HepG2 (cell line): ENCODE results near the gene C1QTNF1. TPM values are rescaled to one million over a fixed set of nuclear protein-coding genes. Genes with fewer than 3 reads are reported as not detected.

Source experiments
- AKAP8 ChIP-seq: sonication (generic); formaldehyde crosslinking; IDR thresholded peaks from 2 replicates; pipeline ENCODE4 v1.5.1; 2020; ENCODE audit warnings: mild to moderate bottlenecking, missing genetic modification reagents
- EED ChIP-seq: sonication (generic); formaldehyde crosslinking; IDR thresholded peaks from 2 replicates; pipeline ENCODE4 v1.5.0; 2020; ENCODE audit warnings: mild to moderate bottlenecking, missing genetic modification reagents
- HMG20A ChIP-seq: IDR thresholded peaks from 2 replicates; pipeline ENCODE4 v1.6.1; 2016; ENCODE audit warnings: borderline replicate concordance
- IRX3 ChIP-seq: sonication (generic); formaldehyde crosslinking; IDR thresholded peaks from 2 replicates; pipeline ENCODE4 v1.8.1; 2023; ENCODE audit warnings: mild to moderate bottlenecking, low read depth, missing genetic modification reagents, borderline replicate concordance
- KDM6A ChIP-seq: IDR thresholded peaks from 2 replicates; pipeline ENCODE4 v1.6.1; 2016; ENCODE audit warnings: low read depth
- KLF12 ChIP-seq: sonication (generic); formaldehyde crosslinking; IDR thresholded peaks from 2 replicates; pipeline ENCODE4 v1.4.0; 2020; ENCODE audit warnings: missing genetic modification reagents, borderline replicate concordance
- NCOA1 ChIP-seq: sonication (generic); formaldehyde crosslinking; IDR thresholded peaks from 2 replicates; pipeline ENCODE4 v1.9.0; 2021; ENCODE audit warnings: missing genetic modification reagents
- NPAS2 ChIP-seq: sonication (generic); formaldehyde crosslinking; IDR thresholded peaks from 2 replicates; pipeline ENCODE4 v1.8.0; 2022; ENCODE audit warnings: mild to moderate bottlenecking, missing genetic modification reagents, borderline replicate concordance
- ONECUT2 ChIP-seq: sonication (generic); formaldehyde crosslinking; IDR thresholded peaks from 2 replicates; pipeline ENCODE4 v1.4.0; 2020; ENCODE audit warnings: missing genetic modification reagents
- RBAK ChIP-seq: sonication (generic); formaldehyde crosslinking; IDR thresholded peaks from 2 replicates; pipeline ENCODE4 v1.5.1; 2020; ENCODE audit warnings: mild to moderate bottlenecking, missing genetic modification reagents
- RXRA ChIP-seq: sonication (generic); formaldehyde crosslinking; IDR thresholded peaks from 2 replicates; pipeline ENCODE4 v1.5.1; 2020; ENCODE audit warnings: missing genetic modification reagents
- SAFB2 ChIP-seq: sonication (generic); formaldehyde crosslinking; IDR thresholded peaks from 2 replicates; pipeline ENCODE4 v1.5.1; 2020; ENCODE audit warnings: missing genetic modification reagents, low read depth, mild to moderate bottlenecking, borderline replicate concordance
- TEAD2 ChIP-seq: sonication (generic); formaldehyde crosslinking; IDR thresholded peaks from 2 replicates; pipeline ENCODE4 v1.9.0; 2021; ENCODE audit warnings: missing genetic modification reagents
- ZC3H4 ChIP-seq: sonication (generic); formaldehyde crosslinking; IDR thresholded peaks from 2 replicates; pipeline ENCODE4 v1.4.0; 2020; ENCODE audit warnings: missing genetic modification reagents, borderline replicate concordance
- ZNF343 ChIP-seq: sonication (generic); formaldehyde crosslinking; IDR thresholded peaks from 2 replicates; pipeline ENCODE4 v1.4.0; 2020; ENCODE audit warnings: mild to moderate bottlenecking, missing genetic modification reagents
- ZNF446 ChIP-seq: sonication (generic); formaldehyde crosslinking; IDR thresholded peaks from 2 replicates; pipeline ENCODE4 v1.5.0; 2020; ENCODE audit warnings: mild to moderate bottlenecking, missing genetic modification reagents
- ZNF556 ChIP-seq: sonication (generic); formaldehyde crosslinking; IDR thresholded peaks from 2 replicates; pipeline ENCODE4 v1.4.0; 2020; ENCODE audit warnings: mild to moderate bottlenecking, missing genetic modification reagents, borderline replicate concordance
- polyA plus RNA-seq, 8 experiments: library from polyadenylated mRNA; depleted of rRNA in 3 of 8; stranded (reverse) in 7 of 8; unstranded in 1 of 8; fragments of >200 nt; fragmentation: Illumina TruSeq in 4 of 8; extraction: Trizol in 4 of 8; gene quantifications; 2 replicates each; pipeline versions ENCODE4 v1.2.1 to v1.2.3, GENCODE V29; 2011 to 2016; ENCODE audit warnings: low read depth in 4 of 8, missing spikeins in 1 of 8, mixed read lengths in 1 of 8; ENCODE audit not compliant: insufficient read depth in 1 of 8
- total RNA-seq, 5 experiments: library from RNA; depleted of rRNA; stranded (reverse); fragments of >200 nt; fragmentation: Illumina TruSeq; extraction: Trizol; gene quantifications; 2 replicates each; pipeline ENCODE4 v1.2.3, GENCODE V29; 2016; ENCODE audit warnings: low read depth in 1 of 5
- TF ChIP-seq, protein P1 (sequence below): sonication (generic); formaldehyde crosslinking; IDR thresholded peaks from 2 replicates; pipeline ENCODE4 v1.9.0; 2022; ENCODE audit warnings: low read depth, missing genetic modification reagents
- TF ChIP-seq, protein P2 (sequence below): sonication (generic); formaldehyde crosslinking; IDR thresholded peaks from 2 replicates; pipeline ENCODE4 v1.4.0; 2020; ENCODE audit warnings: mild to moderate bottlenecking, missing genetic modification reagents, borderline replicate concordance
- TF ChIP-seq, protein P3 (sequence below): sonication (generic); formaldehyde crosslinking; conservative IDR thresholded peaks from 2 replicates; pipeline ENCODE4 v1.4.0; 2020; ENCODE audit warnings: mild to moderate bottlenecking, missing genetic modification reagents, moderate library complexity

Gene C1QTNF1
- total and polyA plus RNA-seq, 2 of the 13 experiments (the other 11 are each of a cell fraction or from before 2014, with no cell fraction given) = 0.18 to 0.86 TPM

DNA sequence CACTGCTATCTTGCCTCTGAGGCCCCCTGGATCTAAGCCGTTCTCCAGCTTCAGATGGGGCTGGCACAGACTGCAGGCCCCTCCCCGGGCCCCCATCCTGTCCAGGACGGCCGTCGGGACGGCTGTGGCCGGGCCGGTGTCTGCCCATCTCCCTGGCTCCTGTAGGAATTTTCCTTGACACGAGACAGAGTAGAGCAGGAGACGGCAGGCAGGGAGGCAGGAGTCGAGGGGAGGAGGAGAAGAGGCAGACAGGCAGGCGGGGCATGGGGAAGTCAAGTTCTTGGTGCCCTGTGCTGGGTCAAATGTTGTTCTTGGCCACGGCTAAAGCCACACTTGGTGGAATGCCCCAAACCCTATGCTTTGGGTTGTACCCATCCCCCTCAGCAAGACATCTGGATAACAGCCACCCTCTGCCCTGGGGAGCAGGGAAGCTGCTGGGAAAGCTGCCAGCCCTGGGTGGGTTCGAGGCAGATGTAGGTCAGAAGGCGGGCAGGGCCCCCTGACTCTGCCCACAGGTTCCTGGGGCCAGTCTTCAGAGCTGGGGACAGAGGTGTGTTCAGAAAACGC, 4.0 kb downstream of the C1QTNF1 start (continued):
- TF ChIP-seq ZNF446 (CRISPR knock-in tag) = no peak
- TF ChIP-seq AKAP8 (CRISPR knock-in tag) = peak; percentile 41; the same call in 1 of the 2 replicates
- no peak for TF ChIP-seq ZNF556 (CRISPR knock-in tag)
- no peak for TF ChIP-seq ONECUT2
- TF ChIP-seq, protein P1, sequence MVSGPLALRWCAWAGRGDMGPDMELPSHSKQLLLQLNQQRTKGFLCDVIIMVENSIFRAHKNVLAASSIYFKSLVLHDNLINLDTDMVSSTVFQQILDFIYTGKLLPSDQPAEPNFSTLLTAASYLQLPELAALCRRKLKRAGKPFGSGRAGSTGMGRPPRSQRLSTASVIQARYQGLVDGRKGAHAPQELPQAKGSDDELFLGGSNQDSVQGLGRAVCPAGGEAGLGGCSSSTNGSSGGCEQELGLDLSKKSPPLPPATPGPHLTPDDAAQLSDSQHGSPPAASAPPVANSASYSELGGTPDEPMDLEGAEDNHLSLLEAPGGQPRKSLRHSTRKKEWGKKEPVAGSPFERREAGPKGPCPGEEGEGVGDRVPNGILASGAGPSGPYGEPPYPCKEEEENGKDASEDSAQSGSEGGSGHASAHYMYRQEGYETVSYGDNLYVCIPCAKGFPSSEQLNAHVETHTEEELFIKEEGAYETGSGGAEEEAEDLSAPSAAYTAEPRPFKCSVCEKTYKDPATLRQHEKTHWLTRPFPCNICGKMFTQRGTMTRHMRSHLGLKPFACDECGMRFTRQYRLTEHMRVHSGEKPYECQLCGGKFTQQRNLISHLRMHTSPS (CRISPR knock-in tag) = no peak
- TF ChIP-seq RBAK (CRISPR knock-in tag) = no peak
- TF ChIP-seq, protein P2, sequence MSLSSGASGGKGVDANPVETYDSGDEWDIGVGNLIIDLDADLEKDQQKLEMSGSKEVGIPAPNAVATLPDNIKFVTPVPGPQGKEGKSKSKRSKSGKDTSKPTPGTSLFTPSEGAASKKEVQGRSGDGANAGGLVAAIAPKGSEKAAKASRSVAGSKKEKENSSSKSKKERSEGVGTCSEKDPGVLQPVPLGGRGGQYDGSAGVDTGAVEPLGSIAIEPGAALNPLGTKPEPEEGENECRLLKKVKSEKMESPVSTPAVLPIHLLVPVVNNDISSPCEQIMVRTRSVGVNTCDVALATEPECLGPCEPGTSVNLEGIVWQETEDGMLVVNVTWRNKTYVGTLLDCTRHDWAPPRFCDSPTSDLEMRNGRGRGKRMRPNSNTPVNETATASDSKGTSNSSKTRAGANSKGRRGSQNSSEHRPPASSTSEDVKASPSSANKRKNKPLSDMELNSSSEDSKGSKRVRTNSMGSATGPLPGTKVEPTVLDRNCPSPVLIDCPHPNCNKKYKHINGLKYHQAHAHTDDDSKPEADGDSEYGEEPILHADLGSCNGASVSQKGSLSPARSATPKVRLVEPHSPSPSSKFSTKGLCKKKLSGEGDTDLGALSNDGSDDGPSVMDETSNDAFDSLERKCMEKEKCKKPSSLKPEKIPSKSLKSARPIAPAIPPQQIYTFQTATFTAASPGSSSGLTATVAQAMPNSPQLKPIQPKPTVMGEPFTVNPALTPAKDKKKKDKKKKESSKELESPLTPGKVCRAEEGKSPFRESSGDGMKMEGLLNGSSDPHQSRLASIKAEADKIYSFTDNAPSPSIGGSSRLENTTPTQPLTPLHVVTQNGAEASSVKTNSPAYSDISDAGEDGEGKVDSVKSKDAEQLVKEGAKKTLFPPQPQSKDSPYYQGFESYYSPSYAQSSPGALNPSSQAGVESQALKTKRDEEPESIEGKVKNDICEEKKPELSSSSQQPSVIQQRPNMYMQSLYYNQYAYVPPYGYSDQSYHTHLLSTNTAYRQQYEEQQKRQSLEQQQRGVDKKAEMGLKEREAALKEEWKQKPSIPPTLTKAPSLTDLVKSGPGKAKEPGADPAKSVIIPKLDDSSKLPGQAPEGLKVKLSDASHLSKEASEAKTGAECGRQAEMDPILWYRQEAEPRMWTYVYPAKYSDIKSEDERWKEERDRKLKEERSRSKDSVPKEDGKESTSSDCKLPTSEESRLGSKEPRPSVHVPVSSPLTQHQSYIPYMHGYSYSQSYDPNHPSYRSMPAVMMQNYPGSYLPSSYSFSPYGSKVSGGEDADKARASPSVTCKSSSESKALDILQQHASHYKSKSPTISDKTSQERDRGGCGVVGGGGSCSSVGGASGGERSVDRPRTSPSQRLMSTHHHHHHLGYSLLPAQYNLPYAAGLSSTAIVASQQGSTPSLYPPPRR (CRISPR knock-in tag) = no peak
- TF ChIP-seq ZNF343 (CRISPR knock-in tag) = 0 out of 2 replicates have a peak, but pooled peaks have one; percentile 2
- TF ChIP-seq SAFB2 (CRISPR knock-in tag) = peak; percentile 84; the same call in 1 of the 2 replicates
- no peak for TF ChIP-seq NPAS2 (CRISPR knock-in tag)
- no peak for TF ChIP-seq NCOA1 (CRISPR knock-in tag)
- no peak for TF ChIP-seq TEAD2 (CRISPR knock-in tag)
- TF ChIP-seq IRX3 = no peak
- TF ChIP-seq RXRA (CRISPR knock-in tag) = no peak
- no peak for TF ChIP-seq EED (CRISPR knock-in tag)
- TF ChIP-seq KDM6A (CRISPR knock-in tag) = no peak
- TF ChIP-seq KLF12 (CRISPR knock-in tag) = no peak
- no peak for TF ChIP-seq HMG20A (CRISPR knock-in tag)
- TF ChIP-seq, protein P3, sequence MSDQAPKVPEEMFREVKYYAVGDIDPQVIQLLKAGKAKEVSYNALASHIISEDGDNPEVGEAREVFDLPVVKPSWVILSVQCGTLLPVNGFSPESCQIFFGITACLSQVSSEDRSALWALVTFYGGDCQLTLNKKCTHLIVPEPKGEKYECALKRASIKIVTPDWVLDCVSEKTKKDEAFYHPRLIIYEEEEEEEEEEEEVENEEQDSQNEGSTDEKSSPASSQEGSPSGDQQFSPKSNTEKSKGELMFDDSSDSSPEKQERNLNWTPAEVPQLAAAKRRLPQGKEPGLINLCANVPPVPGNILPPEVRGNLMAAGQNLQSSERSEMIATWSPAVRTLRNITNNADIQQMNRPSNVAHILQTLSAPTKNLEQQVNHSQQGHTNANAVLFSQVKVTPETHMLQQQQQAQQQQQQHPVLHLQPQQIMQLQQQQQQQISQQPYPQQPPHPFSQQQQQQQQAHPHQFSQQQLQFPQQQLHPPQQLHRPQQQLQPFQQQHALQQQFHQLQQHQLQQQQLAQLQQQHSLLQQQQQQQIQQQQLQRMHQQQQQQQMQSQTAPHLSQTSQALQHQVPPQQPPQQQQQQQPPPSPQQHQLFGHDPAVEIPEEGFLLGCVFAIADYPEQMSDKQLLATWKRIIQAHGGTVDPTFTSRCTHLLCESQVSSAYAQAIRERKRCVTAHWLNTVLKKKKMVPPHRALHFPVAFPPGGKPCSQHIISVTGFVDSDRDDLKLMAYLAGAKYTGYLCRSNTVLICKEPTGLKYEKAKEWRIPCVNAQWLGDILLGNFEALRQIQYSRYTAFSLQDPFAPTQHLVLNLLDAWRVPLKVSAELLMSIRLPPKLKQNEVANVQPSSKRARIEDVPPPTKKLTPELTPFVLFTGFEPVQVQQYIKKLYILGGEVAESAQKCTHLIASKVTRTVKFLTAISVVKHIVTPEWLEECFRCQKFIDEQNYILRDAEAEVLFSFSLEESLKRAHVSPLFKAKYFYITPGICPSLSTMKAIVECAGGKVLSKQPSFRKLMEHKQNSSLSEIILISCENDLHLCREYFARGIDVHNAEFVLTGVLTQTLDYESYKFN (CRISPR knock-in tag) = no peak
- TF ChIP-seq ZC3H4 (CRISPR knock-in tag) = no peak; the same call in 1 of the 2 replicates
